Right lobe of liver (tissue), 6 donors: ENCODE data around the gene ZNF225. TPM values are rescaled to one million over a fixed set of nuclear protein-coding genes. Genes with fewer than 3 reads are reported as not detected.

Experiments
- ATAC-seq, 4 donors: fragments of 200-7000 bp; cut with Tn5 transposase; one replicate each; pipeline ENCODE4 v1.9.1; 2020; ENCODE audit warnings: mild to moderate bottlenecking in 4 of 4, moderate library complexity in 4 of 4
- DNase-seq, 3 donors: peaks; one replicate each; pipeline ENCODE4 v3.0.0-alpha.2; 2020
- H3K27ac ChIP-seq, 3 donors: fragments of 200-600 bp; one replicate each; pipeline ENCODE4 v1.8.0; 2022
- H3K27me3 ChIP-seq, 2 donors: fragments of 200-600 bp; one replicate each; pipeline ENCODE4 v1.8.0; 2022
- H3K36me3 ChIP-seq, 4 donors: fragments of 200-600 bp; sonication (generic) in 1 of 4; one replicate each; pipeline versions ENCODE4 v1.5.1 to v1.8.0; 2017 to 2022; ENCODE audit warnings: control low read depth in 1 of 4
- H3K4me1 ChIP-seq, 4 donors: fragments of 200-600 bp; sonication (generic) in 1 of 4; one replicate each; pipeline versions ENCODE4 v1.5.1 to v1.8.0; 2017 to 2022; ENCODE audit warnings: control low read depth in 1 of 4
- H3K4me3 ChIP-seq, 3 donors: fragments of 200-600 bp; one replicate each; pipeline ENCODE4 v1.8.0; 2022
- H3K9me3 ChIP-seq, 4 donors: fragments of 200-600 bp; sonication (generic) in 1 of 4; one replicate each; pipeline versions ENCODE4 v1.5.1 to v1.8.0; 2017 to 2022; ENCODE audit warnings: control low read depth in 1 of 4
- CTCF ChIP-seq, 4 donors: fragments of 200-600 bp in 3 of 4; fragments of 450-650 bp in 1 of 4; IDR thresholded peaks; one replicate each; pipeline versions ENCODE4 v1.5.1 to v1.8.0; 2016 to 2022; ENCODE audit warnings: antibody characterized with exemption in 4 of 4, mild to moderate bottlenecking in 2 of 4
- POLR2A ChIP-seq: fragments of 450-650 bp; IDR thresholded peaks from one replicate; pipeline ENCODE4 v1.6.1; 2017; ENCODE audit warnings: antibody characterized with exemption, mild to moderate bottlenecking
- WGBS: methylation state at CpG from one replicate; pipeline ENCODE4 v1.1.6; 2018; ENCODE audit warnings: low coverage, low lambda C conversion rate; ENCODE audit not compliant: insufficient coverage; ENCODE audit errors: missing lambda C conversion rate; 5-methylcytosine and 5-hydroxymethylcytosine counted together
- intact Hi-C, 2 donors: fragments of 100-400 bp; cut with DNase I; formaldehyde crosslinking; loops; one replicate each; pipeline versions ENCODE4 v1.11.2 to v1.14.1; 2022
- total RNA-seq, 6 experiments: library from RNA; depleted of rRNA in 2 of 6; stranded (reverse); fragments of >200 nt in 2 of 6; fragmentation: NEBNext Ultra II Directional in 3 of 6; extraction: Animal tissue kit (Norgen Biotek cat#: 25700) in 3 of 6; gene quantifications; one replicate each; pipeline versions ENCODE4 v1.1.0 to v1.2.4, GENCODE V29; 2016 to 2023
- donor health status: DM: no; HTN: yes; CAD: no.
- donor health status: DM: no; HTN: no; CAD: no.
- donor health status: DM: no; HTN: no; CAD: no.
- donor health status: DM: no; HTN: yes; CAD: no.
- donor health status: DM: no; HTN: yes; CAD: no.

Gene ZNF225
- total RNA-seq, 6 experiments from 2014 or later, result 0.74 to 2.2 (median 1.8) TPM

DNA sequence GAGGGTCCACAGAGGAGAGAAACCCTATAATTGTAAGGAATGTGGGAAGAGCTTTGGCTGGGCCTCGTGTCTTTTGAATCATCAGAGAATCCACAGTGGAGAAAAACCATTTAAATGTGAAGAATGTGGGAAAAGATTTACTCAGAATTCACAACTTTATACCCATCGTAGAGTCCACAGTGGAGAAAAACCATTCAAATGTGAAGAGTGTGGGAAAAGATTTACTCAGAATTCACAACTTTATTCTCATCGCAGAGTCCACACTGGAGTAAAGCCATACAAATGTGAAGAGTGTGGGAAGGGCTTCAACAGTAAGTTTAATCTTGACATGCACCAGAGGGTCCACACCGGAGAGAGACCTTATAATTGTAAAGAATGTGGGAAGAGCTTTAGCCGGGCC is 18.8 kb downstream of the ZNF225 start:
- H3K36me3 ChIP-seq, result peaks cover 0 to 24% (median 4%) of the 10 kb centered on the region in 4 donors
- H3K27ac ChIP-seq, result no peak overlapping the region
- ATAC-seq (no peak), DNase-seq (no peak)
- intact Hi-C loops, result no loop called here
- TF ChIP-seq POLR2A (no peak), CTCF (IDR thresholded peaks at IDR 0.05) (no peak)
- WGBS, result 94% methylated on average over 5 of the region's 5 CpGs
- H3K4me3 ChIP-seq, result no peak overlapping the region
- no peaks in the 10 kb centered on the region for H3K27me3 ChIP-seq
- H3K9me3 ChIP-seq, result peaks cover 0 to 16% (median 9%) of the 10 kb centered on the region in 4 donors
- H3K4me1 ChIP-seq, result no peaks in the 10 kb centered on the region

DNA sequence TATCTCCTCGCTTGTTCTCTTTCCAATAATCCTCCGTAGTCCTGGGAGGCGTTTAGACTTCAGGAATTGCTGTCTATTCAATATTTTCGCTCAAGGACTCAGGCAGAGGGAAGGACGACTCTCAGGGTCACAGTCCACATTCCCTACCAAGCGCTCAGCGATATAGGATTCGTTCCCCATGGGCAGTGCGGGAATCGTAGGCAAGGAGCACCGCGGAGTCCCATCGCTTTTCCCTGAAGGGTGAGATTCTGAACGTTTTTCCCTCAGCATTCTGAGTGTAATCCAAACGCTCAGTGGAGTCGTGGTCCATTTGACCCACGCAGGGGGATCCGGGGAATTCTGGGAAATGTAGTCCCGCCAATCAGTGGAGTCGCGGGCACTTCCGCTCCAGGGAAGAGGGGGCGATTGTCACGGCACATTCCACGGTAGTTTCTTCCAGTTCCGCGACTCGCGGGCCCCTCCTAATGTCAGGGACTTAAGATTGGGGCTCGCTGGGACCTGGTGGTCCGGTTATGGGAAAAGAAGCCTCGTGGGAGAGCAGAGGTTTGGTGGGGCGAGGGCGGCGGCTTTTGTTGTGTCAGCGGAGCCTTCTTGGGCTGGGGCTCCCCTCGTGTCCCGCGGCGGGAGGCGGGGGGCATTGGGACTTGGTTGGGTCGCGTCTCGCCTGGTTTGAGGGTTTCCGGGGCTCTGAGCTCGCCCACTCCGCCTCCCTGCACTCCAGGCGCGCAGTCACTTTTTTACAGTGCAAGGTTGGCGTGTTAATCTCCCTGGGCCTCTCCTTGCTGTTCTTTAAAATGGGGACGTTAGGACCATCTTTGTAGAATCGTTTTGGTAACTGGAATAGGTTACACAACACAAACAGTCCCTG is 28.2 kb downstream of the ZNF225 start, which contains the start of gene ZNF234:
Gene ZNF234 (plus strand): TSS at position 364 of the 868 bp plus-strand sequence. CDS start 3,079 bp downstream, outside the sequence.
- TF ChIP-seq CTCF (IDR thresholded peaks at IDR 0.05) (no peak), POLR2A (peak; percentile 29)
- no peaks in the 10 kb centered on the region for H3K27me3 ChIP-seq
- H3K36me3 ChIP-seq, result peaks cover 0 to 9% (median 1%) of the 10 kb centered on the region in 4 donors
- peaks cover 0 to 10% (median 2%) of the 10 kb centered on the region in 4 donors for H3K4me1 ChIP-seq
- intact Hi-C loops, result no loop called here
- no peaks in the 10 kb centered on the region for H3K9me3 ChIP-seq
- ATAC-seq, result peak; percentile 98 to 100 (median 99)
- H3K4me3 ChIP-seq, result peak within 1 kb of the TSS; percentile 74 to 89 (median 86)
- DNase-seq, result peak; percentile 84 to 88 (median 87)
- under 1% methylated on average over 36 of the region's 52 CpGs for WGBS
- H3K27ac ChIP-seq, result peak within 1 kb of the TSS; percentile 16 to 60 (median 20)

- no peaks in the 10 kb centered on the region for H3K9me3 ChIP-seq
- WGBS, result 9% methylated on average over 11 of the region's 13 CpGs
- peak; percentile 5 to 17 (median 11) for ATAC-seq
- TF ChIP-seq CTCF (IDR thresholded peaks at IDR 0.05), result no peak
- TF ChIP-seq POLR2A, result no peak
- peaks cover 0 to 10% (median 2%) of the 10 kb centered on the region in 4 donors for H3K4me1 ChIP-seq
- peaks cover 0 to 9% (median 1%) of the 10 kb centered on the region in 4 donors for H3K36me3 ChIP-seq
- H3K27me3 ChIP-seq, result no peaks in the 10 kb centered on the region
- H3K27ac ChIP-seq, result peak overlapping the region in 1 of 3 donors; percentile 60
- intact Hi-C loops, result no loop called here
- peak overlapping the region; percentile 74 to 89 (median 86) for H3K4me3 ChIP-seq
- DNase-seq, result peak in 1 of 3 donors; percentile 21
These were observed 28.8 kb downstream of the ZNF225 start for GRCh38 chr19:44142059-44142433.

- intact Hi-C loops, result no loop called here
- no peak for ATAC-seq
- 100% methylated on average over 2 of the region's 4 CpGs for WGBS
- Histone ChIP-seq H3K9me3 (peaks cover 0 to 17% (median 1%) of the 10 kb centered on the region in 4 donors), H3K27me3 (no peaks in the 10 kb centered on the region), H3K36me3 (peaks cover 0 to 61% (median 23%) of the 10 kb centered on the region in 4 donors), H3K4me3 (no peak overlapping the region), H3K4me1 (no peaks in the 10 kb centered on the region), H3K27ac (no peak overlapping the region)
- TF ChIP-seq CTCF (IDR thresholded peaks at IDR 0.05), result no peak
- no peak for TF ChIP-seq POLR2A
- DNase-seq, result no peak
These were observed 36.6 kb downstream of the ZNF225 start for GRCh38 chr19:44149776-44150175.
